K562 (cell line): ENCODE data around the gene NACA2. TPM values are rescaled to one million over a fixed set of nuclear protein-coding genes. Genes with fewer than 3 reads are reported as not detected.

Experiments
- REST ChIP-seq, 2 experiments: fragments of 450-650 bp; formaldehyde crosslinking in 1 of 2; IDR thresholded peaks; 2 replicates each; pipeline versions ENCODE4 v1.4.0 to v1.6.1; 2014 to 2020; ENCODE audit warnings: mild to moderate bottlenecking in 2 of 2, borderline replicate concordance in 1 of 2, low read depth in 1 of 2
- polyA plus RNA-seq, 8 experiments: library from polyadenylated mRNA; depleted of rRNA in 4 of 8; stranded (reverse) in 5 of 8; unstranded in 3 of 8; fragments of >200 nt; fragmentation: Nextera tagmentation in 2 of 8; fragmentation: Illumina TruSeq in 1 of 8; extraction: Ambion mirVana in 2 of 8; extraction: Trizol in 1 of 8; gene quantifications; 2 replicates each; pipeline versions ENCODE4 v1.2.1 to v1.2.3, GENCODE V29; 2011 to 2014; ENCODE audit warnings: inconsistent platforms in 1 of 8, missing spikeins in 1 of 8
- total RNA-seq, 7 experiments: library from RNA; depleted of rRNA in 6 of 7; stranded (reverse); fragments of >200 nt in 6 of 7; fragmentation: Illumina TruSeq in 2 of 7; extraction: Trizol in 2 of 7; gene quantifications; 2 replicates each; pipeline versions ENCODE4 v1.2.1 to v1.2.3, GENCODE V29; 2011 to 2021; ENCODE audit warnings: low replicate concordance in 1 of 7

NACA2 gene
- total and polyA plus RNA-seq, 9 of the 15 experiments (the other 6 are each of a cell fraction or from before 2014, with no cell fraction given): 0.13 to 0.29 (median 0.23) TPM; not detected in 4

GRCh38 chr17:61574542-61575351 is 16.3 kb downstream of the NACA2 start (continued):
- peak; percentile 44; the same call in 1 of the 2 replicates for TF ChIP-seq REST (IDR thresholded peaks at IDR 0.05; ENCODE audit: borderline replicate concordance)
- no peak for TF ChIP-seq REST (CRISPR knock-in tag; IDR thresholded peaks at IDR 0.05; ENCODE audit: low read depth)
